ENCODE data around the gene ABITRAM. TPM values are rescaled to one million over a fixed set of nuclear protein-coding genes. Genes with fewer than 3 reads are reported as not detected.

ABITRAM gene
- total and polyA plus RNA-seq, 2 experiments from 2014 or later = 10.1 to 11.5 TPM

DNA sequence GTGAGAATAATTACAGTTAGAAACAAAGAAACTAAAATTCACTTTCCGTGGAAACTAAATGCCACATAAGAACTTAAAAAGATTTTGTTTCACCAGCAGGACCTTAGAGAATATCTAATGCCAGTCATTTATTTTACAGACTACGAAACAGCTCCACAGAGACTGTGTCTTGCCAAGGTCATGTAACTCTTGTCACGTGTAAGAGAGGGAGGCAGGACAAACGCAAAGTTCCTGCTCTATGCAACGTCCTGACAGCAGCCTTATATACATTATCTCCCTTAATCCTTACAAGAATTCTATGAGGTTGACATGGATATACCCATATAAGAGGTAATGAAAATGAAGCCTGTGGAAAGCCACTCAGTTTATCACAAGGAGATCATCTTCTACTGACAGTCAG lies 39.7 kb downstream of the ABITRAM start:
- no peaks in the 10 kb centered on the region for H3K79me2 ChIP-seq (replicated peaks; ENCODE audit: insufficient read depth)
- no peaks in the 10 kb centered on the region for H3K27me3 Mint-ChIP-seq (ENCODE audit: insufficient read depth, low read depth, poor library complexity)
- H3F3A ChIP-seq (replicated peaks; ENCODE audit: low read depth) = no peaks in the 10 kb centered on the region
- H3K4me2 ChIP-seq = no peak overlapping the region
- ATAC-seq (no peak), DNase-seq (ENCODE audit: low spot score) (no peak)
- H3K4me3 ChIP-seq = no peak overlapping the region
- peaks cover 27% of the 10 kb centered on the region for H3K36me3 Mint-ChIP-seq (ENCODE audit: low read depth)
- no peaks in the 10 kb centered on the region for H3K27me3 ChIP-seq (ENCODE audit: insufficient read depth)
- no peak overlapping the region for H3K27ac Mint-ChIP-seq
- no peaks in the 10 kb centered on the region for H3K4me1 Mint-ChIP-seq
- H3K36me3 ChIP-seq (ENCODE audit: insufficient read depth) = peaks cover 8% of the 10 kb centered on the region
- no peak overlapping the region for H2AFZ ChIP-seq
- no peaks in the 10 kb centered on the region for H4K20me1 ChIP-seq (replicated peaks; ENCODE audit: insufficient read depth)
- H3K4me1 ChIP-seq (ENCODE audit: insufficient read depth) = no peaks in the 10 kb centered on the region
- TF ChIP-seq POLR2AphosphoS5 (IDR thresholded peaks at IDR 0.05; ENCODE audit: low read depth) (no peak), ZNF114 (CRISPR knock-in tag; IDR thresholded peaks at IDR 0.05) (no peak), STAT1 (IDR thresholded peaks at IDR 0.05; ENCODE audit: unreplicated experiment) (no peak), CREB1 (CRISPR knock-in tag; IDR thresholded peaks at IDR 0.05; ENCODE audit: low read depth) (no peak)
- TF ChIP-seq, protein P1, sequence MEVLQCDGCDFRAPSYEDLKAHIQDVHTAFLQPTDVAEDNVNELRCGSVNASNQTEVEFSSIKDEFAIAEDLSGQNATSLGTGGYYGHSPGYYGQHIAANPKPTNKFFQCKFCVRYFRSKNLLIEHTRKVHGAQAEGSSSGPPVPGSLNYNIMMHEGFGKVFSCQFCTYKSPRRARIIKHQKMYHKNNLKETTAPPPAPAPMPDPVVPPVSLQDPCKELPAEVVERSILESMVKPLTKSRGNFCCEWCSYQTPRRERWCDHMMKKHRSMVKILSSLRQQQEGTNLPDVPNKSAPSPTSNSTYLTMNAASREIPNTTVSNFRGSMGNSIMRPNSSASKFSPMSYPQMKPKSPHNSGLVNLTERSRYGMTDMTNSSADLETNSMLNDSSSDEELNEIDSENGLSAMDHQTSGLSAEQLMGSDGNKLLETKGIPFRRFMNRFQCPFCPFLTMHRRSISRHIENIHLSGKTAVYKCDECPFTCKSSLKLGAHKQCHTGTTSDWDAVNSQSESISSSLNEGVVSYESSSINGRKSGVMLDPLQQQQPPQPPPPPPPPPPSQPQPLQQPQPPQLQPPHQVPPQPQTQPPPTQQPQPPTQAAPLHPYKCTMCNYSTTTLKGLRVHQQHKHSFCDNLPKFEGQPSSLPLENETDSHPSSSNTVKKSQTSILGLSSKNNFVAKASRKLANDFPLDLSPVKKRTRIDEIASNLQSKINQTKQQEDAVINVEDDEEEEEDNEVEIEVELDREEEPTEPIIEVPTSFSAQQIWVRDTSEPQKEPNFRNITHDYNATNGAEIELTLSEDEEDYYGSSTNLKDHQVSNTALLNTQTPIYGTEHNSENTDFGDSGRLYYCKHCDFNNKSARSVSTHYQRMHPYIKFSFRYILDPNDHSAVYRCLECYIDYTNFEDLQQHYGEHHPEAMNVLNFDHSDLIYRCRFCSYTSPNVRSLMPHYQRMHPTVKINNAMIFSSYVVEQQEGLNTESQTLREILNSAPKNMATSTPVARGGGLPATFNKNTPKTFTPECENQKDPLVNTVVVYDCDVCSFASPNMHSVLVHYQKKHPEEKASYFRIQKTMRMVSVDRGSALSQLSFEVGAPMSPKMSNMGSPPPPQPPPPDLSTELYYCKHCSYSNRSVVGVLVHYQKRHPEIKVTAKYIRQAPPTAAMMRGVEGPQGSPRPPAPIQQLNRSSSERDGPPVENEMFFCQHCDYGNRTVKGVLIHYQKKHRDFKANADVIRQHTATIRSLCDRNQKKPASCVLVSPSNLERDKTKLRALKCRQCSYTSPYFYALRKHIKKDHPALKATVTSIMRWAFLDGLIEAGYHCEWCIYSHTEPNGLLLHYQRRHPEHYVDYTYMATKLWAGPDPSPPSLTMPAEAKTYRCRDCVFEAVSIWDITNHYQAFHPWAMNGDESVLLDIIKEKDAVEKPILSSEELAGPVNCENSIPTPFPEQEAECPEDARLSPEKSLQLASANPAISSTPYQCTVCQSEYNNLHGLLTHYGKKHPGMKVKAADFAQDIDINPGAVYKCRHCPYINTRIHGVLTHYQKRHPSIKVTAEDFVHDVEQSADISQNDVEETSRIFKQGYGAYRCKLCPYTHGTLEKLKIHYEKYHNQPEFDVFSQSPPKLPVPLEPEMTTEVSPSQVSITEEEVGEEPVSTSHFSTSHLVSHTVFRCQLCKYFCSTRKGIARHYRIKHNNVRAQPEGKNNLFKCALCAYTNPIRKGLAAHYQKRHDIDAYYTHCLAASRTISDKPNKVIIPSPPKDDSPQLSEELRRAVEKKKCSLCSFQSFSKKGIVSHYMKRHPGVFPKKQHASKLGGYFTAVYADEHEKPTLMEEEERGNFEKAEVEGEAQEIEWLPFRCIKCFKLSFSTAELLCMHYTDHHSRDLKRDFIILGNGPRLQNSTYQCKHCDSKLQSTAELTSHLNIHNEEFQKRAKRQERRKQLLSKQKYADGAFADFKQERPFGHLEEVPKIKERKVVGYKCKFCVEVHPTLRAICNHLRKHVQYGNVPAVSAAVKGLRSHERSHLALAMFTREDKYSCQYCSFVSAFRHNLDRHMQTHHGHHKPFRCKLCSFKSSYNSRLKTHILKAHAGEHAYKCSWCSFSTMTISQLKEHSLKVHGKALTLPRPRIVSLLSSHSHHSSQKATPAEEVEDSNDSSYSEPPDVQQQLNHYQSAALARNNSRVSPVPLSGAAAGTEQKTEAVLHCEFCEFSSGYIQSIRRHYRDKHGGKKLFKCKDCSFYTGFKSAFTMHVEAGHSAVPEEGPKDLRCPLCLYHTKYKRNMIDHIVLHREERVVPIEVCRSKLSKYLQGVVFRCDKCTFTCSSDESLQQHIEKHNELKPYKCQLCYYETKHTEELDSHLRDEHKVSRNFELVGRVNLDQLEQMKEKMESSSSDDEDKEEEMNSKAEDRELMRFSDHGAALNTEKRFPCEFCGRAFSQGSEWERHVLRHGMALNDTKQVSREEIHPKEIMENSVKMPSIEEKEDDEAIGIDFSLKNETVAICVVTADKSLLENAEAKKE (CRISPR knock-in tag; IDR thresholded peaks at IDR 0.05) = no peak
- TF ChIP-seq, protein P2, sequence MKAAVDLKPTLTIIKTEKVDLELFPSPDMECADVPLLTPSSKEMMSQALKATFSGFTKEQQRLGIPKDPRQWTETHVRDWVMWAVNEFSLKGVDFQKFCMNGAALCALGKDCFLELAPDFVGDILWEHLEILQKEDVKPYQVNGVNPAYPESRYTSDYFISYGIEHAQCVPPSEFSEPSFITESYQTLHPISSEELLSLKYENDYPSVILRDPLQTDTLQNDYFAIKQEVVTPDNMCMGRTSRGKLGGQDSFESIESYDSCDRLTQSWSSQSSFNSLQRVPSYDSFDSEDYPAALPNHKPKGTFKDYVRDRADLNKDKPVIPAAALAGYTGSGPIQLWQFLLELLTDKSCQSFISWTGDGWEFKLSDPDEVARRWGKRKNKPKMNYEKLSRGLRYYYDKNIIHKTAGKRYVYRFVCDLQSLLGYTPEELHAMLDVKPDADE (IDR thresholded peaks at IDR 0.05) = no peak
- no peaks in the 10 kb centered on the region for H3K9me2 ChIP-seq (ENCODE audit: insufficient read depth)
- H3K9me3 Mint-ChIP-seq = no peaks in the 10 kb centered on the region
- no peak overlapping the region for H3K4me3 Mint-ChIP-seq
- H3K27ac ChIP-seq (ENCODE audit: low read depth) = no peak overlapping the region
